8988T (cell line): ENCODE data around the gene ANKRD40CL.
"Not testable (repeated sequence)": the region's sequence is repeated elsewhere in the genome, so short reads cannot be mapped to it uniquely, and the experiment has no call there.

Experiments
- DNase-seq: peaks from one replicate; pipeline ENCODE4 v3.0.0; 2011

The ANKRD40CL gene

DNA sequence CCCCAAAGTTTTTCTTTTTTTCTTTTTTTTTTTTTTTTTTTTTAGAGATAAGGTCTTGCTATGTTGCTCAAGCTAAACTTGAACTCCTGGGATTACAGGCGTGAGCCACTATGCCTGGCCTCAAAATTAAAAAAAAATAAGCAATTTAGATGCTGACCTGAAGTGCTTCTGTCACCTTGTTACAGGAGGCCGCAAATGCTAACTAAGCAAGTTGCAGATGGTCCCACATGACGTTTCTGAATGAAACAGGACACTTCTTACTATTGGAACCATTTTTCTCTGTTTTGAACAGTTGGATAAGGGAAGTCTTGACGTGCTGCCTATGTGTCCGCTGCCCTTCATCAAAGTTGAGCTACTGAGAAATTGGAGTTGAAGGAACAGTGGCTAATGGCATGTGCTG, 8.8 kb downstream of the ANKRD40CL start:
- no peak for DNase-seq

DNA sequence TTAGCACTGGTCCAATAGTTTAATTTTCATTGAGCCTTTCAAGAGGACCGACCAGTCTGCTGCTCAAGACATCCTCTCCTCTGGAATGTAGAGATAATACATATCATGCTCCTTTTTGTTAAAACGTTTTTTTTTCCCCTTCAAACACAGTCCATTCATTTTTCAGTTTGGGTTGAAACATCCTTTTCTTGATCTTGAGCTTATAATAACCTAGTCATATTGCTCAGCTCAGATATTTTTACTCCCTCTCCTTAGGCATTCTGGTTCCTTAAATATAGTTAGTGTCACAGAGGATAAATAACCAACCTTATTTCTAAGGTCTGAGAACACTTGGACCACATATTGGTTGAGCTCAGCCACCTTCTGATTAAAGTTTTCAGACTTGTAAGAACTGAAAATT, 12.8 kb downstream of the ANKRD40CL start:
- DNase-seq = no peak

GRCh38 chr17:50749245-50749644, 18.1 kb downstream of the ANKRD40CL start:
- no peak for DNase-seq

DNA sequence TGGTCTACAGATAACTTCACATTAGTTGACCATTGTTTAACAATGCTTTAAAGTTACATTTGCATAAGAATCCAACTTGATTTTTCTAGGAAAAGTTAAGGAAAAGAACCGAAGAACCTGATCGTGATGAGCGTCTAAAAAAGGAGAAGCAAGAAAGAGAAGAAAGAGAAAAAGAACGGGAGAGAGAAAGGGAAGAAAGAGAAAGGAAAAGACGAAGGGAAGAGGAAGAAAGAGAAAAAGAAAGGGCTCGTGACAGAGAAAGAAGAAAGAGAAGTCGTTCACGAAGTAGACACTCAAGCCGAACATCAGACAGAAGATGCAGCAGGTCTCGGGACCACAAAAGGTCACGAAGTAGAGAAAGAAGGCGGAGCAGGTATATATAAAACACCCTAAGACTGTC, 21.7 kb downstream of the ANKRD40CL start:
- no peak for DNase-seq

DNA sequence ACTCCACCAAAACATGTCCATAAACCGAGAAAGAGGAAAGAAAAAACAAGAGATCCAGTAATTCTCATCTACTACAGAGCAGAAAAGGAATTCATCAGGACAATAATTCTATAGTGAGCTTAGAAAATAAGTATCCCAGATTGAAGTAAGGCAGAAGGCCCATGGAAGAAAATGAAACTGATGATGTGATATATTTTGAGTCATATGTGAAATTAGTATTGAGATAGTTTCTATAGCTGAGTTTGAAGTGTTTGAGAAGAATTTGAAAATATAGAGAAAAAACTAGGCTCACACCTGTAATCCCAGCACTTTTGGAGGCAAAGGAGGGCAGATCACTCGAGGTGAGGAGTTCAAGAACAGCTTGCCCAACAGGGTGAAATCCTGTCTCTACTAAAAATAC, 28.2 kb downstream of the ANKRD40CL start:
- DNase-seq = no peak

DNA sequence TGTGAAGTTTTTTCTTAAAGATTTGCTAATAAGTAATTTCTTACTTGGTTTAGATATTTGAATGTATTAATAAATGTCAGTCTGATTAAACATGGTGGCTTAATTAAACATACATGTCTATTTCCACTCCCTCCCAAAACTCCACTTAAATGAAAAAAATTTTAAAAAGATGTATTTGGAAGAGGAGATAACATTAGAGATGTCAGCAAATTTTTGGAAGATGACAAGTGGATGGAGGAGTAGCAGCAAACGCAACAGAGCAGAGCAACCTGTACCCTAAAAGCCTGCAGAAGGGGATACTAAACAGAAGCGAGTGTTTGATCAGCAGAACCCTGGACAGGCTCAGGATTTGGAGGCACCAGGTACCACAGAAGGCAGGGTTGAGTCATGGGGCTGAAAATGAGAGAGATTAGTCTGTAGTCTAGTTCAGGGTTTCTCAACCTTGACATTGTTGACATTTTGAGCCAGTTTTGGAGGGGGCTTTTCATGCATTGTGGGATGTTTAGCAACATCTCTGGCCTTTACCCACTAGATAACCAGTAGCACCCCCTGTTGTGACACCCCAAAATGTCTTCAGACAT, 30.1 kb downstream of the ANKRD40CL start:
- DNase-seq = no peak

- no peak for DNase-seq
Measured at GRCh38 chr17:50735287-50735686, 32.0 kb downstream of the ANKRD40CL start.

DNA sequence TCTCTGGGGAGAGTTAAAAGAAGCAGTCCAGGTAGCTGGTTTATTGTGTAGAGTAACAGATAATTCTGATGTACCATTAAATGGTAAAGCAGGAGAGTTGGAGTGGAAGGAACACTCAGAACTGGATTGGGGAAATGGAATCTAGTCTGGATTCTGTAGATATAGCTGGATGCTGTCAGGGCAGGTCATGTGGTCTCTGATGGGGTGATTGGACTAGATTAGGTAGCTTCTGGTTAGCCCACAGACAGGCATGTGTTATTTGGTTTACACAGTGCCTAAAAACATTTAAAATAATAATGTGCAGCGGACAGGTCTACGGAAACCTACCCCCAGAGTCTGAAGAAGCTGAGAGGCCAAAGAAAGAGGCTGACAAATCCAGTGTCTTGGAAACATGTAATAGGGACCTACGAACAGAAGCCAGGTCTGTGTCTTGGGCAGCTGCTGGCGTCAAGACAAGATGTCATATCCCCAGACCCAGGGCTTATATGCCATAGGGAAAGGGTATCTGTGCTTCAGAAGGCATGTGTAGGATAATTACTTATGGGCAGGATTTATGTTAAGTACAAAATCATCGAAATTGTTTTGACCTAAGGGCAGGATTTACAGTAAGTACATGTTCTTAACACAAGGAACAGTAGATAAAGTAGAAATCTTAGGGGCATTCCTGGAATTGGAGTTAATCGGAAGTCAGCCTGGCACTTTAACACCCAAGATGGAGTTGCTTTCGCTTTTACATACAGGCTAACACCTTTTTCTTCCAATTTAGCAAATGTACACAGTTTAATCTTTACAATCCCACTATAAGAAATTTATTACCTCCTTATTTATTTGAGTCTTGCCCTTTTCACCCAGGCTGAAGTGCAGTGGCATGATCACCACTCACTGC, 35.5 kb downstream of the ANKRD40CL start:
- DNase-seq = no peak

DNA sequence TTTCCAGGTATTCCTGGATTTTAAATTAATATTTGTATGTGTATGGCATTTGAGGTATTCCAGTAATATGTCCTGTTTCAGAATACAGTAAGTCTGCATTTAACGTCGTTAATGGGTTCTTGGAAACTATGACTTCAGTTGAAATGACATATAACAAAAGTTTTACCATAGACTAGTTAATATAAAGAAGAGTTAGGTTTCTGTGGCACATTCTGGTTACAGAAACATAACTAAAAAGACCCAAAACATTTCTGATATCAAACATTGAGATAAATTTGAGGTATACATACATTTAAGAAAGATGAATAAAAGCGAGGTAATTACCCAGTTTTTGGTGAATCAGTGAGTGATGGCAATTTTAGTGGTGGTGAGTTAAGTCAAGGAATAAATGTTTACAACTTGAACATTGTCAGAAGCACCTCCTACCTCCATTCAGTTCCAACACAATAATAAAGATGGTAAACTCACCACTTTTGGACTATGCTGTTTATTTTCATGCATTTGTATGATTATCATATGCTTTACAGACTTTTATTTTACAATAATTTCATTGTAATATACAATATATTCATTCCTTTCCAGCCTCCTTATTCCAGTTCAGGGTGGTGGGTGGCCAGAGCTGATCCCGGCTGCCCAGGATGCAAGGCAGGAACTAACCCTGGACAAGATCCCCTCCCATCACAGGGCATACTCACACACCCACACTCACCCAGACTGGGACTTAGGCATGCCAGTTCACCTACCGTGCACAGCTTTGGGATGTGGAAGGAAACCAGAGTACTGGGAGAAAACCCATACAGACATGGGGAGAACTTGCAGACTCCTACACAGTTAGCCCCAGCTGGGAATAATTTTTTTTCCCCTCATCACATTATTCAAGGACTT, 38.2 kb downstream of the ANKRD40CL start:
- DNase-seq = no peak

GRCh38 chr17:50728112-50728429, 39.2 kb downstream of the ANKRD40CL start:
- no peak for DNase-seq

- DNase-seq = no peak
Measured at GRCh38 chr17:50725769-50726655, 41.3 kb downstream of the ANKRD40CL start.

DNA sequence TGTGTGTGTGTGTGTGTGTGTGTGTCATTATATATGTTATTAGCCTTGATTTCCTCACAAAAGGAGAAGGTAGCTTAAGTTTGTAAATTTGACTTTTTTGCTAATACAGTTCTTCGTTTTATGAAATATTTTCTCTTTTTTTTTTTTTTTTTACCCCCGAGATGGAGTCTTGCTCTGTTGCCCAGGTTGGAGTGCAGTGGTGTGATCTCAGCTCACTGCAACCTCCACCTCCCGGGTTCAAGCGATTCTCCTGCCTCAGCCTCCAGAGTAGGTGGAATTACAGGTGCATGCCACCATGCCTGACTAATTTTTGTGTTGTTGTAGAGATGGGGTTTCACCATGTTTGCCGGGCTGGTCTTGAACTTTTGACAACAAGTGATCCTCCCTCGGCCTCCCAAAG, 42.7 kb downstream of the ANKRD40CL start:
- DNase-seq = not testable (repeated sequence)

- no peak for DNase-seq
Measured at GRCh38 chr17:50722746-50723145, 44.6 kb downstream of the ANKRD40CL start.

GRCh38 chr17:50721194-50722010, 45.9 kb downstream of the ANKRD40CL start:
- no peak for DNase-seq

GRCh38 chr17:50719924-50720794, 47.2 kb downstream of the ANKRD40CL start:
- DNase-seq = no peak

- DNase-seq = peak; percentile 92
Measured at GRCh38 chr17:50719144-50719923, 48.0 kb downstream of the ANKRD40CL start, which contains the start of gene LUC7L3. Gene LUC7L3, plus strand, starts transcription at chr17:50719603. Its CDS starts 130 bp downstream, at chr17:50719733.

DNA sequence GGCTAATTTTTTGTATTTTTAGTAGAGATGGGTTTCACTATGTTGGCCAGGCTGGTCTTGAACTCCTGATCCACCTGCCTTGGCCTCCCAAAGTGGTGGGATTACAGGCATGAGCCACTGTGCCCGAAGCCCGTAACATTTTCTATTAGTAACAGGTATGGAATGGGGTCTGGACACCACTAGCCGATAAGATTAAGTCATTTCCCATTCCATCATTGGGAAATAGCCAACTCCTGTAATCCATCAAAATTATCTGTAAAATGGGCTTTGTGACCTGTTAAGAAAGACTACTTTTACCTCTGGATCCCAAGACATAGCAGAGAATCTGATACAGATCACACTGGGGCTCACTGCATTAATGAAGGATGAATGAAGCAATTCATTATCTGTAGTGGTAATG, 51.8 kb downstream of the ANKRD40CL start:
- no peak for DNase-seq

GRCh38 chr17:50712641-50713040, 54.7 kb downstream of the ANKRD40CL start:
- DNase-seq = no peak
